Psoas muscle (tissue), 8 donors: ENCODE measurements around the gene GRID2. TPM values are rescaled to one million over a fixed set of nuclear protein-coding genes. Genes with fewer than 3 reads are reported as not detected.

ENCODE experiments used
- ATAC-seq, 4 donors: fragments of 200-7000 bp; cut with Tn5 transposase; one replicate each; pipeline ENCODE4 v1.9.1; 2020; ENCODE audit warnings: moderate library complexity in 3 of 4, mild to moderate bottlenecking in 2 of 4
- DNase-seq, 2 donors: peaks; one replicate each; pipeline ENCODE4 v3.0.0-alpha.2; 2020
- H3K27ac ChIP-seq: fragments of 200-600 bp; one replicate; pipeline ENCODE4 v1.8.0; 2022
- H3K27me3 ChIP-seq, 3 donors: fragments of 200-600 bp in 1 of 3; one replicate each; pipeline versions ENCODE4 v1.6.1 to v1.8.0; 2013 to 2022; ENCODE audit warnings: low read length in 2 of 3, mild to moderate bottlenecking in 2 of 3, moderate library complexity in 1 of 3; ENCODE audit not compliant: insufficient read depth in 3 of 3
- H3K36me3 ChIP-seq, 2 donors: fragments of 200-600 bp in 1 of 2; one replicate each; pipeline versions ENCODE4 v1.6.1 to v1.8.0; 2013 to 2022; ENCODE audit warnings: low read depth in 1 of 2, mild to moderate bottlenecking in 1 of 2, moderate library complexity in 1 of 2; ENCODE audit not compliant: insufficient read depth in 1 of 2
- H3K4me1 ChIP-seq: fragments of 200-600 bp; one replicate; pipeline ENCODE4 v1.8.0; 2022
- H3K4me3 ChIP-seq: fragments of 200-600 bp; one replicate; pipeline ENCODE4 v1.8.0; 2022; ENCODE audit warnings: mild to moderate bottlenecking
- H3K9me3 ChIP-seq: fragments of 200-600 bp; one replicate; pipeline ENCODE4 v1.8.0; 2022
- CTCF ChIP-seq: fragments of 200-600 bp; IDR thresholded peaks from one replicate; pipeline ENCODE4 v1.8.0; 2022; ENCODE audit warnings: antibody characterized with exemption
- WGBS, 3 donors: extraction: QIAGEN DNeasy Blood & Tissue Kit; methylation state at CpG; one replicate each; pipeline versions ENCODE4 v1.1.6 to v1.1.7; 2013; 5-methylcytosine and 5-hydroxymethylcytosine counted together
- intact Hi-C, 2 donors: fragments of 100-400 bp; cut with DNase I; formaldehyde crosslinking; loops; one replicate each; pipeline versions ENCODE4 v1.11.0 to v1.14.2; 2022
- polyA plus RNA-seq, 3 donors: library from polyadenylated mRNA; stranded (reverse); fragments of 200-250 nt; gene quantifications; one replicate each; pipeline ENCODE4 v1.2.3, GENCODE V29; 2013
- total RNA-seq, 4 donors: library from RNA; stranded (reverse); fragmentation: NEBNext Ultra II Directional in 2 of 4; extraction: Animal tissue kit (Norgen Biotek cat#: 25700) in 2 of 4; gene quantifications; one replicate each; pipeline versions ENCODE4 v1.2.1 to v1.2.4, GENCODE V29; 2021 to 2023
- donor health status: healthy with polysubstance abuse.
- donor health status: DM: no; HTN: no; CAD: no; lungs with moderate emphysema.
- donor health status: Bipolar disorder and iron deficiency.
- donor health status: healthy.
- donor health status: DM: yes; HTN: yes; CAD: no.
- donor health status: DM: no; HTN: no; CAD: no.
- donor health status: DM: no; HTN: no; CAD: no.
- donor health status: DM: yes; HTN: yes; CAD: no.

The GRID2 gene
- total and polyA plus RNA-seq, 7 donors = not detected

- Histone ChIP-seq H3K4me1 (no peaks in the 10 kb centered on the region), H3K27me3 (no peaks in the 10 kb centered on the region), H3K9me3 (no peaks in the 10 kb centered on the region), H3K27ac (no peak overlapping the region), H3K4me3 (no peak overlapping the region), H3K36me3 (no peaks in the 10 kb centered on the region)
- 7 to 14% (median 13%) methylated on average over 4 of the region's 4 CpGs for WGBS, 3 donors
- intact Hi-C loops = no loop called here
- TF ChIP-seq CTCF = no peak
- no peak for DNase-seq
- ATAC-seq = no peak
Measured at GRCh38 chr4:92791871-92792440, 488.2 kb downstream of the GRID2 start.

GRCh38 chr4:92809381-92809780 lies 505.6 kb downstream of the GRID2 start:
- no peaks in the 10 kb centered on the region for H3K36me3 ChIP-seq
- ATAC-seq = no peak
- TF ChIP-seq CTCF = no peak
- intact Hi-C loops = no loop called here
- H3K27ac ChIP-seq = no peak overlapping the region
- no peak for DNase-seq
- WGBS, 3 donors = 85 to 88% (median 86%) methylated on average over 2 of the region's 2 CpGs
- no peaks in the 10 kb centered on the region for H3K27me3 ChIP-seq
- no peaks in the 10 kb centered on the region for H3K4me1 ChIP-seq
- no peaks in the 10 kb centered on the region for H3K9me3 ChIP-seq
- no peak overlapping the region for H3K4me3 ChIP-seq

- intact Hi-C loops = no loop called here
- ATAC-seq (no peak), DNase-seq (no peak)
- WGBS, 3 donors = 28 to 41% (median 35%) methylated on average over 1 of the region's 1 CpG
- no peak overlapping the region for H3K27ac ChIP-seq
- no peaks in the 10 kb centered on the region for H3K4me1 ChIP-seq
- H3K4me3 ChIP-seq = no peak overlapping the region
- H3K36me3 ChIP-seq = no peaks in the 10 kb centered on the region
- no peaks in the 10 kb centered on the region for H3K9me3 ChIP-seq
- no peaks in the 10 kb centered on the region for H3K27me3 ChIP-seq
- no peak for TF ChIP-seq CTCF
Measured at GRCh38 chr4:92812652-92813051, 508.9 kb downstream of the GRID2 start.

GRCh38 chr4:92814677-92815076 lies 510.9 kb downstream of the GRID2 start:
- no peak for TF ChIP-seq CTCF
- DNase-seq (no peak), ATAC-seq (no peak)
- Histone ChIP-seq H3K27ac (no peak overlapping the region), H3K4me1 (no peaks in the 10 kb centered on the region), H3K36me3 (no peaks in the 10 kb centered on the region), H3K4me3 (no peak overlapping the region), H3K9me3 (no peaks in the 10 kb centered on the region), H3K27me3 (no peaks in the 10 kb centered on the region)
- intact Hi-C loops = no loop called here
- 84 to 96% (median 92%) methylated on average over 1 of the region's 1 CpG for WGBS, 3 donors

GRCh38 chr4:92825256-92825655 lies 521.5 kb downstream of the GRID2 start:
- TF ChIP-seq CTCF = no peak

More at GRCh38 chr4:92825256-92825655, 521.5 kb downstream of the GRID2 start:
- no peaks in the 10 kb centered on the region for H3K27me3 ChIP-seq
- intact Hi-C loops = no loop called here
- H3K27ac ChIP-seq = no peak overlapping the region
- H3K4me3 ChIP-seq = no peak overlapping the region
- no peaks in the 10 kb centered on the region for H3K9me3 ChIP-seq
- no peak for DNase-seq
- no peak for ATAC-seq
- 71 to 77% (median 76%) methylated on average over 3 of the region's 3 CpGs for WGBS, 3 donors
- H3K4me1 ChIP-seq = no peaks in the 10 kb centered on the region
- H3K36me3 ChIP-seq = no peaks in the 10 kb centered on the region
